ENCODE results near the gene ADPRH.
A peak's percentile ranks its signal among the peaks of the same experiment; 100 is the strongest.
"Not testable (repeated sequence)": the region's sequence is repeated elsewhere in the genome, so short reads cannot be mapped to it uniquely, and the experiment has no call there.

The ADPRH gene

DNA sequence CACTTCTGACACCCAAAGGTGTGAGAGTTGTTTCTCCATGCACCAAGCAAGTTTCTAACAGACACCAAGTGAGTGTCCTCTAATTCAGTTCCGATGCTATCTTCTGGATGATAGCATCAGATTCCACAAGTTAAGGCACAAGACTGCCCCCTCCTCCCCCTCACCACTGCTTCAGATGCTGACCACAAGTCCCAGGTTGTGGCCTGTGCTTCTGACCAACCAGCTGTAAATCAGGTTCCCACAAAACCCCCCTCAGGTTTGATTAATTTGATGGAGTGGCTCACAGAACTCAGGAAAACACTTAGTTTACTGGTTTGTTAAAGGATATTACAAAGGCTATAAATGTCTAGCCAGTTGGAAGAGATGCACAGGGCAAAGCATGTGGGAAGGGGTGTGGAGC is 11.4 kb downstream of the ADPRH start:
- no peak for DNase-seq
- in situ Hi-C loops (cut with HindIII; ENCODE audit: low pct_ligation_motif_present, low pct_unique_long_range_greater_than_20kb, low sequenced_read_pairs), result no loop called here

GRCh38 chr3:119592861-119593260 is 13.6 kb downstream of the ADPRH start:
- in situ Hi-C loops (cut with HindIII; ENCODE audit: low pct_ligation_motif_present, low pct_unique_long_range_greater_than_20kb, low sequenced_read_pairs), result no loop called here
- DNase-seq, result no peak

DNA sequence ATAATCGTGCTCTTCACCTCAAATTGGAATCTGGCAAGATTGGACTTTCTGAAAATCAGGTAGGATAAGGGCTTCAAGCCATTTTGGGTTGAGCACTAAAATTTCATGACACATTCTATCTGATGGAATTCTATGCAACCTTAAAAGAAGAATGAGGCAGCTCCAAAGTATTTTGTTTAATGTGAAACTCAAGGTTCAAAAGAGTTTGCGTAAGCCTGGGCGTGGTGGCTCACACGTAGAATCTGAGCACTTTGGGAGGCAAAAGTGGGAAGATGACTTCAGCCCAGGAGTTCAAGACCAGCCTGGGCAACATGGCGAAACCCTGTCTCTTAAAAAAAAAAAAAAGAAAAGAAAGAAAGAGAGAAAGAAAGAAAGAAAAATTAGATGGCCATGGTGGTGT is 14.8 kb downstream of the ADPRH start:
- no peak for DNase-seq
- in situ Hi-C loops (cut with HindIII; ENCODE audit: low pct_ligation_motif_present, low pct_unique_long_range_greater_than_20kb, low sequenced_read_pairs), result no loop called here

- DNase-seq; in situ Hi-C loops (cut with HindIII; ENCODE audit: low pct_ligation_motif_present, low pct_unique_long_range_greater_than_20kb, low sequenced_read_pairs): not testable (repeated sequence)
Measured at GRCh38 chr3:119594929-119595328, 15.6 kb downstream of the ADPRH start.

DNA sequence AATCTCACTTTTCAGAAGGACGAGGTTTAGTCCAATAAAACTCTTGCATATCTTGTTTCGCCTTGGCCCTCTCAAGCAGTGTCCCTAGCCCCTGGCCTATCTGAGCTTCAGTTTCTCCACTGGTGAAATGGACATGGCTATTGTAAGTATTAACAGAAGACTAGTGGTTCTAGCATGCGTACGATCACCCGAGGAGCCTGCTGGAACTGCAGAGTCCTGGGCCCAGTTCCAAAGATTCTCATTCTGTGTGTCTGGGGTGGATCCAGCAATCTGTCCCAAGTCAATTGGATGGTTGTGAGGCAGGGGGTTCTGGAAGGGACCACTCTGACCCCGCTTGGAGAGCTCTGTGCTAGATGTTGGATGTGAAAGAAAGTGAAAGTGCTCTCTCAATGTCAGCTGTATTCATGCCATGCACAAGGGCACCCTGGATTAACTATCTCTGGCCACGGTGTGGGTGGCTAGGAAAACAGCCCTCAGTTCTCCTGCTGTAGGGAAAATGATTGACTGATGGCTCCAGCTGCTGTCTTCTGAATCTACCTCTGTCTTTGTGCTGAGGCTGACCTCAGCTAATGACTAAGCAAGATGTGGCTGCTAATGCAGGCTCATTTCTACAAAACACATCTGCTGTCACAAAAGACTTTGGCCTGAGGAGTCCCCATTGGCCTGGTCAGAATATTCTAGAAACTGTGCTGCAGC is 16.5 kb downstream of the ADPRH start:
- DNase-seq, result no peak
- in situ Hi-C loops (cut with HindIII; ENCODE audit: low pct_ligation_motif_present, low pct_unique_long_range_greater_than_20kb, low sequenced_read_pairs), result no loop called here

GRCh38 chr3:119596398-119596797 is 17.1 kb downstream of the ADPRH start:
- in situ Hi-C loops (cut with HindIII; ENCODE audit: low pct_ligation_motif_present, low pct_unique_long_range_greater_than_20kb, low sequenced_read_pairs), result no loop called here
- no peak for DNase-seq

- peak; percentile 15 for DNase-seq
Measured at GRCh38 chr3:119597548-119598288, 18.4 kb downstream of the ADPRH start, which contains the start of gene PLA1A. Gene PLA1A, plus strand, starts transcription at chr3:119597885. Its CDS starts 29 bp downstream, at chr3:119597914.

DNA sequence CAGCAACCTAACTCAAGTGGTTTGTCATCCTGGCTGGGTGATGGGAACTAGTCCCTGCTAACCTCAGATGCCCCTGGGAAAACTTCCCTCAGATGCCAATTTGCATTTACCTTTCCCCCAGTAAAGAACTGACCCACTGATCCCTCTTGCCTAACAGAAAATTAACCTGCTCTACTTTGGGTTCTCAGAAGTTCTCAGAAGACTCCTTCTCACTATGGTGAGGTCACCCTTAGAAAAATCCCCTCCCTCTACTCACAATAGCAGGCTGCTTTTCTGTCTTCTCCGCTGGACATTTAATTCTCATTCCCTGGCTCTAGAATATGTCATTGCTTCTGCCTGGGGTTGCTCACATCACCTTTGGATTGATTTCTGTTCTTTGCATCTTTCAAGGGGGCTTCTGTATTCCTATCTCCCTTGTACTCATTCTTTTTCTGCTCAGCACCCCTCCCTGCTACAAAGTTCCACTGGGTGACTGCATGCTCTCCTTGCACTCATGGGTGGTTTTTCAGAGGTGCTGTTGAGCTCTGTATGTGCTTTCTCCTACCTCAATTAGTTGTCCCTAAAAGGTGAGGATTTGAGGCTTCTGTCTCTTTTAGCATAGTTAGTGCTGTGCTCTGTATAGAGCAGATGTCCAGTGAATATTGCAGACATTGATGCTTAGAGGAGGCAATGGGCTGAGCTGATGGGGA is 19.3 kb downstream of the ADPRH start:
- in situ Hi-C loops (cut with HindIII; ENCODE audit: low pct_ligation_motif_present, low pct_unique_long_range_greater_than_20kb, low sequenced_read_pairs), result no loop called here
- DNase-seq, result no peak

More at GRCh38 chr3:119597548-119598288, 18.4 kb downstream of the ADPRH start, which contains the start of gene PLA1A:
- in situ Hi-C loops (cut with HindIII; ENCODE audit: low pct_ligation_motif_present, low pct_unique_long_range_greater_than_20kb, low sequenced_read_pairs), result no loop called here

- in situ Hi-C loops (cut with HindIII; ENCODE audit: low pct_ligation_motif_present, low pct_unique_long_range_greater_than_20kb, low sequenced_read_pairs), result no loop called here
- DNase-seq, result no peak
Measured at GRCh38 chr3:119599558-119600174, 20.4 kb downstream of the ADPRH start.

DNA sequence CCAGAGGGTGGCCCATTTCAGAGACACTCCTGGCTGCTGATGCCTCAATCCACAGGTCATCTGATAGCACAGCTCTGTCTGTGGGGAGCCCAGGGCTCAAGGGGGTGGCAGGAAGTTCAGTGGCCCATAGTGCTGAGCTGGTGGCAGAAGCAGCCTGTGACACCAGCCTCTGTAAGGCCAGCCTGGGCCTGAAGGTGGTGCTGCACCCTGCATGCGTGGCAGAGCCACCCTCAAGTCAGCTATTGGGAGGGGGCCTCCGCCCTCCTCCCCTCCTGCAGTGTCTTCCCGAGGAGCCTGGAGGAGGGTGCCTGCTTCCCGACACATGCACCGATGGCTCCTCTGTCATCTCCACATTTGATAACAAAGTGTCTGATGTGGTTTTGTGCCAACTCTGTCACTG is 21.4 kb downstream of the ADPRH start:
- peak; percentile 12 for DNase-seq
- in situ Hi-C loops (cut with HindIII; ENCODE audit: low pct_ligation_motif_present, low pct_unique_long_range_greater_than_20kb, low sequenced_read_pairs), result no loop called here

- in situ Hi-C loops (cut with HindIII; ENCODE audit: low pct_ligation_motif_present, low pct_unique_long_range_greater_than_20kb, low sequenced_read_pairs), result no loop called here
- no peak for DNase-seq
Measured at GRCh38 chr3:119601154-119601553, 21.9 kb downstream of the ADPRH start.

DNA sequence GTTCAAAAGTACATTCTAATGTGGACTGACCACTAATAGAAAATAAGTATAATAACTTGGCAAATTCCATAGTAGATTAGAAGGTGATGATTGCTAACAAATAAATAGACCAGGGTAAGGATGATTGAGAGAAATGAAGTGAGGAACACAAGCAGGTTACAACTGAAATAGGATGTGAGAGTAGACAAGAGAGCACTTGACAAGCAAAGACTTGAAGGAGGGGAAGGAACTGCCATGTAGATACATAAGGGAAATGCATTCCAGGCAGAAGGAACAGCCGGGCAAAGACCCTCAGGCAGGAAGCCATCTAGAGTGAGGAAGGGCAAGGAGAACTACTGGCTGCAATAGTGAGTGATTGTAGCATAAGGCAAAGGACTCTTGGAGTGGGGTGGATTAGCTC is 23.4 kb downstream of the ADPRH start:
- in situ Hi-C loops (cut with HindIII; ENCODE audit: low pct_ligation_motif_present, low pct_unique_long_range_greater_than_20kb, low sequenced_read_pairs), result no loop called here

DNA sequence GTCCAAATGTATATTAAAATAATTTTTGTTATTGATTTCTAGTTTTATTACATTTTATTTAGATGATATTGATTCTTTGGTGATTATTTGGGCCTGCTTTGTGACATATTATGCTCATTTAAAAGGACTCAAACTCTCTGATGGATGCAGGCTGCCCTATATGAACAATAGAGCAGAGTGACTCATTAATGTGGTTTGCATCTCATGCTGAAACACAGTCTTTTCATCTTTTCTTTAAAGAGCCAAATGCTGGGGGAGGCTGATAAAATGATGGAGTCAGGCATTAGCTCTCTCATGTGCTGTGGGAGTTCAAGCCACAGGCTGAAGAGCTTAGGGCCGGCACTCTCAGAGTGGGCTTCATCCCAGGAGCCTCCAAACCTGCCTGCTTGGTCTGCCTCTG is 25.6 kb downstream of the ADPRH start:
- no peak for DNase-seq
- in situ Hi-C loops (cut with HindIII; ENCODE audit: low pct_ligation_motif_present, low pct_unique_long_range_greater_than_20kb, low sequenced_read_pairs), result no loop called here

More for the DNA sequence above, 23.4 kb downstream of the ADPRH start:
- no peak for DNase-seq

DNA sequence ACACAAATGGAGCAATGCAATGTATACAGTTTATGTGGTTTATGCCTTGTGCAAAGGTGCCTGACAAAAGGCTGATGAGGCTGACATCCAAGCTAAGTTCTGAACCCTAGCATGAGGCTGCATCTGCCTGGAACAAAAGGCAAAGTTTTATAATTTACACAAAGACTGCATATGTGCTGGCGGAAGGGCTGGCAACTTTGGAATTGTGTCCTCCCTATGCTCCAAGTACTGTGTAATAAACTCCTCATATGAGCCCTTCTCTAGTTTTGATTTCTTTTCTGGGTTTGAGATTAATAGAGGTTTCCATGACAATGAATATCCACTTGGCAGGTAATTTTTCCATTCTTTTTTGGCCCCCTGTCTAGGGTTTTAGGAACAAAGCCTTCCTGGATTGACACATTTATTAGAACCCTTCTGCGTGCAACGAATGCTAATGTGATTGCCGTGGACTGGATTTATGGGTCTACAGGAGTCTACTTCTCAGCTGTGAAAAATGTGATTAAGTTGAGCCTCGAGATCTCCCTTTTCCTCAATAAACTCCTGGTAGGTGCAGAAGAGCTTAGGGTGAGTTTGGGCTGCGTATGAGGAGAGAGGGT is 29.2 kb downstream of the ADPRH start:
- in situ Hi-C loops (cut with HindIII; ENCODE audit: low pct_ligation_motif_present, low pct_unique_long_range_greater_than_20kb, low sequenced_read_pairs), result no loop called here
- DNase-seq, result no peak

DNA sequence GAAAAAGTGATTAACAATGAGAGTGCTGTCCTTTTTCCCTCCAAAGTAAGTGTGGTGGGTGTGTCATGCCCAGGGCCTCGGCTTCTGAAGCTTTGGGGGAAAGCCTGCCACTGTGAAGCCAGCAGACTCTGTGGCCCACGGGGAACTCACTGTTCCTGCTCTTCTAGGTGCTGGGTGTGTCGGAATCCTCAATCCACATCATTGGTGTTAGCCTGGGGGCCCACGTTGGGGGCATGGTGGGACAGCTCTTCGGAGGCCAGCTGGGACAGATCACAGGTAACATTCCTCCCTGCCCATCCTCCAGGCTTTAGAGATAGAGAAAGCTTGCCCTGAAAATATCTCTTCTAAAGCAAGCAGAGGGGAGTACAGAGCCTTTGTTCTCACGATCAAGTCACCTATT is 30.0 kb downstream of the ADPRH start:
- in situ Hi-C loops (cut with HindIII; ENCODE audit: low pct_ligation_motif_present, low pct_unique_long_range_greater_than_20kb, low sequenced_read_pairs), result no loop called here
- no peak for DNase-seq

- no peak for DNase-seq
- in situ Hi-C loops (cut with HindIII; ENCODE audit: low pct_ligation_motif_present, low pct_unique_long_range_greater_than_20kb, low sequenced_read_pairs), result no loop called here
Measured at GRCh38 chr3:119611664-119612063, 32.4 kb downstream of the ADPRH start.

GRCh38 chr3:119613201-119613600 is 33.9 kb downstream of the ADPRH start:
- in situ Hi-C loops (cut with HindIII; ENCODE audit: low pct_ligation_motif_present, low pct_unique_long_range_greater_than_20kb, low sequenced_read_pairs), result no loop called here
- no peak for DNase-seq

- in situ Hi-C loops (cut with HindIII; ENCODE audit: low pct_ligation_motif_present, low pct_unique_long_range_greater_than_20kb, low sequenced_read_pairs), result no loop called here
Measured at GRCh38 chr3:119613872-119614271, 34.6 kb downstream of the ADPRH start.

GRCh38 chr3:119616056-119616455 is 36.8 kb downstream of the ADPRH start:
- in situ Hi-C loops (cut with HindIII; ENCODE audit: low pct_ligation_motif_present, low pct_unique_long_range_greater_than_20kb, low sequenced_read_pairs), result no loop called here
- no peak for DNase-seq

More at GRCh38 chr3:119613872-119614271, 34.6 kb downstream of the ADPRH start:
- no peak for DNase-seq

Measured in ACHN (cell line).